Loucy (cell line): ENCODE data around the gene CCDC51.
A peak's percentile ranks its signal among the peaks of the same experiment; 100 is the strongest.

Source experiments
- H2AFZ ChIP-seq: fragments of 200-600 bp; sonication (generic); 2 replicates; pipeline ENCODE4 v1.6.0; 2016; ENCODE audit warnings: antibody characterized with exemption, mild to moderate bottlenecking, low read length, moderate library complexity
- H3F3A ChIP-seq: fragments of 200-600 bp; 2 replicates; pipeline ENCODE4 v1.6.0; 2016; ENCODE audit warnings: antibody characterized with exemption, low read depth, mild to moderate bottlenecking
- H3K27me3 ChIP-seq: fragments of 200-600 bp; sonication (generic); 2 replicates; pipeline ENCODE4 v1.6.1; 2014; ENCODE audit warnings: low read length, mild to moderate bottlenecking; ENCODE audit not compliant: insufficient read depth, poor library complexity, severe bottlenecking
- H3K36me3 ChIP-seq: fragments of 200-600 bp; sonication (generic); 2 replicates; pipeline ENCODE4 v1.6.1; 2016; ENCODE audit warnings: low read length; ENCODE audit not compliant: insufficient read depth
- H3K4me1 ChIP-seq: fragments of 200-600 bp; sonication (generic); 2 replicates; pipeline ENCODE4 v1.5.1; 2014; ENCODE audit warnings: low read length, mild to moderate bottlenecking; ENCODE audit not compliant: insufficient read depth, poor library complexity, severe bottlenecking
- H3K4me2 ChIP-seq: fragments of 200-600 bp; sonication (generic); 2 replicates; pipeline ENCODE4 v1.6.0; 2014; ENCODE audit warnings: antibody characterized with exemption, low read length, low read depth, mild to moderate bottlenecking; ENCODE audit not compliant: poor library complexity, severe bottlenecking
- H3K4me3 ChIP-seq: fragments of 200-600 bp; sonication (generic); 2 replicates; pipeline ENCODE4 v1.5.1; 2014; ENCODE audit warnings: low read length, mild to moderate bottlenecking, mixed read lengths; ENCODE audit not compliant: poor library complexity, severe bottlenecking
- H3K79me2 ChIP-seq: fragments of 200-600 bp; sonication (generic); 2 replicates; pipeline ENCODE4 v1.6.1; 2014; ENCODE audit warnings: low read length; ENCODE audit not compliant: insufficient read depth
- H3K9ac ChIP-seq: fragments of 200-600 bp; sonication (generic); 2 replicates; pipeline ENCODE4 v1.6.0; 2014; ENCODE audit warnings: mild to moderate bottlenecking, low read depth, low read length, moderate library complexity; ENCODE audit not compliant: poor library complexity, severe bottlenecking
- H3K9me2 ChIP-seq: fragments of 200-600 bp; sonication (generic); replicated peaks from 2 replicates; pipeline ENCODE4 v1.6.1; 2016; ENCODE audit warnings: low read depth, low read length, mixed read lengths
- H3K9me3 ChIP-seq: fragments of 200-600 bp; sonication (generic); 2 replicates; pipeline ENCODE4 v1.6.1; 2014; ENCODE audit warnings: mild to moderate bottlenecking, antibody characterized with exemption, low read length, low read depth; ENCODE audit not compliant: insufficient read depth
- H4K20me1 ChIP-seq: fragments of 200-600 bp; sonication (generic); 2 replicates; pipeline ENCODE4 v1.6.0; 2014; ENCODE audit warnings: antibody characterized with exemption, low read length, mild to moderate bottlenecking; ENCODE audit not compliant: insufficient read depth, poor library complexity, severe bottlenecking
- EZH2phosphoT487 ChIP-seq: fragments of 200-600 bp; IDR thresholded peaks from 2 replicates; pipeline ENCODE4 v1.6.1; 2018; ENCODE audit warnings: antibody characterized with exemption, mild to moderate bottlenecking, moderate library complexity, borderline replicate concordance
- TF ChIP-seq, protein P1 (sequence below): fragments of 200-600 bp; sonication (generic); conservative IDR thresholded peaks from 2 replicates; pipeline ENCODE4 v1.5.1; 2014; ENCODE audit warnings: mild to moderate bottlenecking, antibody characterized with exemption, low read length

The CCDC51 gene

GRCh38 chr3:48422681-48423080 is 17.2 kb downstream of the CCDC51 start:
- H3K27me3 ChIP-seq: no peaks in the 10 kb centered on the region
- TF ChIP-seq, protein P1, sequence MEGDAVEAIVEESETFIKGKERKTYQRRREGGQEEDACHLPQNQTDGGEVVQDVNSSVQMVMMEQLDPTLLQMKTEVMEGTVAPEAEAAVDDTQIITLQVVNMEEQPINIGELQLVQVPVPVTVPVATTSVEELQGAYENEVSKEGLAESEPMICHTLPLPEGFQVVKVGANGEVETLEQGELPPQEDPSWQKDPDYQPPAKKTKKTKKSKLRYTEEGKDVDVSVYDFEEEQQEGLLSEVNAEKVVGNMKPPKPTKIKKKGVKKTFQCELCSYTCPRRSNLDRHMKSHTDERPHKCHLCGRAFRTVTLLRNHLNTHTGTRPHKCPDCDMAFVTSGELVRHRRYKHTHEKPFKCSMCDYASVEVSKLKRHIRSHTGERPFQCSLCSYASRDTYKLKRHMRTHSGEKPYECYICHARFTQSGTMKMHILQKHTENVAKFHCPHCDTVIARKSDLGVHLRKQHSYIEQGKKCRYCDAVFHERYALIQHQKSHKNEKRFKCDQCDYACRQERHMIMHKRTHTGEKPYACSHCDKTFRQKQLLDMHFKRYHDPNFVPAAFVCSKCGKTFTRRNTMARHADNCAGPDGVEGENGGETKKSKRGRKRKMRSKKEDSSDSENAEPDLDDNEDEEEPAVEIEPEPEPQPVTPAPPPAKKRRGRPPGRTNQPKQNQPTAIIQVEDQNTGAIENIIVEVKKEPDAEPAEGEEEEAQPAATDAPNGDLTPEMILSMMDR: no peak
- TF ChIP-seq EZH2phosphoT487: no peak

GRCh38 chr3:48422272-48422671 is 17.6 kb downstream of the CCDC51 start:
- TF ChIP-seq, protein P1: 0 out of 2 replicates have a peak, but pooled peaks have one; percentile 23
- TF ChIP-seq EZH2phosphoT487: no peak
- peaks cover 21% of the 10 kb centered on the region for H4K20me1 ChIP-seq
- H3K9me3 ChIP-seq: no peaks in the 10 kb centered on the region
- no peak overlapping the region for H2AFZ ChIP-seq
- H3K4me2 ChIP-seq: no peak overlapping the region
- no peak overlapping the region for H3K4me3 ChIP-seq
- peaks cover 57% of the 10 kb centered on the region for H3K79me2 ChIP-seq
- no peaks in the 10 kb centered on the region for H3F3A ChIP-seq
- H3K27me3 ChIP-seq: no peaks in the 10 kb centered on the region
- H3K4me1 ChIP-seq: peaks cover 25% of the 10 kb centered on the region
- H3K36me3 ChIP-seq: peaks cover 30% of the 10 kb centered on the region; the same call in 1 of the 2 replicates
- no peak overlapping the region for H3K9ac ChIP-seq
- no peaks in the 10 kb centered on the region for H3K9me2 ChIP-seq

More at GRCh38 chr3:48422681-48423080, 17.2 kb downstream of the CCDC51 start:
- Histone ChIP-seq H3K9me2 (no peaks in the 10 kb centered on the region), H3K36me3 (peaks cover 26% of the 10 kb centered on the region; the same call in 1 of the 2 replicates), H3K9me3 (no peaks in the 10 kb centered on the region), H3K4me1 (peaks cover 29% of the 10 kb centered on the region), H2AFZ (no peak overlapping the region), H3K9ac (no peak overlapping the region), H3K4me2 (no peak overlapping the region), H3K79me2 (peaks cover 61% of the 10 kb centered on the region), H3F3A (no peaks in the 10 kb centered on the region), H3K4me3 (no peak overlapping the region), H4K20me1 (peaks cover 21% of the 10 kb centered on the region)

GRCh38 chr3:48420561-48420960 is 19.4 kb downstream of the CCDC51 start:
- H4K20me1 ChIP-seq: peaks cover 12% of the 10 kb centered on the region
- no peaks in the 10 kb centered on the region for H3K9me3 ChIP-seq
- peaks cover 9% of the 10 kb centered on the region for H3K4me1 ChIP-seq
- H2AFZ ChIP-seq: no peak overlapping the region
- H3K4me3 ChIP-seq: no peak overlapping the region
- TF ChIP-seq EZH2phosphoT487: no peak
- TF ChIP-seq, protein P1: no peak
- peaks cover 40% of the 10 kb centered on the region for H3K79me2 ChIP-seq
- peaks cover 39% of the 10 kb centered on the region; the same call in 1 of the 2 replicates for H3K36me3 ChIP-seq
- no peaks in the 10 kb centered on the region for H3K27me3 ChIP-seq
- H3K9ac ChIP-seq: no peak overlapping the region
- no peaks in the 10 kb centered on the region for H3K9me2 ChIP-seq
- no peaks in the 10 kb centered on the region for H3F3A ChIP-seq
- no peak overlapping the region for H3K4me2 ChIP-seq
